ENCODE measurements around the gene DCDC2.
"Not testable (repeated sequence)": the region's sequence is repeated elsewhere in the genome, so short reads cannot be mapped to it uniquely, and the experiment has no call there.

DCDC2 gene

DNA sequence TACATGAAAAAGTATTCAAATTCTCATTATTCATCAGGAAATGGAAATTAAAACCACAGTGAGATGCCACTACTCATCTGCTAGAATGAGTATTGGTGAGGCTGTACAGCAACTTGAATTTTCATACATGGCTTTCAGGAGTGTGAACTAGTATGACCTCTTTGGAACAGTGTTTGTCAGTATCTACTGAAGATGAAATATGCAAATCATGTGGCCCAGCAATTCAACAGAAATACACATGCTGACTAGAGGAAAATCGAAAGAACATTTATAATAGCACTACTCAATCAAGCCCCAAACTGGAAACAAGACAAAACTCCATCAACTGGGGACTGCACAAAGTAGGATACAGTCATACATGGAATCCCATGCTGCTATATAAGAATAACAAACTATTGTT is 102.2 kb downstream of the DCDC2 start:
- DNase-seq, result no peak

DNA sequence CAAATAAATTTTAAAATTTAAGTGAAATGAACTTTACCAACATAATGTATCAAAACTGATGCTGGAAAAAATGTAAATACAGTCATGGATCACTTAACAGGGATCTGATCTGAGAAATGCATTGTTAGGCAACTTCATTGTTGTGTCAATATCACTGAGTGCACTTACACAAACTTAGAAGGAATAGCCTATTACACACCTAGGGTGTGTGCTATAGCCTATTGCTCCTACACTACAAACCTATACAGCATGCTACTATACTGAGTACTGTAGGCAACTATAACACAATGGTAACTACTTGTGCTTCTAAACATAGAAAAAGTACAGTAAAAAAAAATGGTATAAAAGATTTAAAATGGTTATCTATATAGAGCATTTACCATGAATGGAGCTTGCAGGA is 104.5 kb downstream of the DCDC2 start:
- DNase-seq, result no peak

DNA sequence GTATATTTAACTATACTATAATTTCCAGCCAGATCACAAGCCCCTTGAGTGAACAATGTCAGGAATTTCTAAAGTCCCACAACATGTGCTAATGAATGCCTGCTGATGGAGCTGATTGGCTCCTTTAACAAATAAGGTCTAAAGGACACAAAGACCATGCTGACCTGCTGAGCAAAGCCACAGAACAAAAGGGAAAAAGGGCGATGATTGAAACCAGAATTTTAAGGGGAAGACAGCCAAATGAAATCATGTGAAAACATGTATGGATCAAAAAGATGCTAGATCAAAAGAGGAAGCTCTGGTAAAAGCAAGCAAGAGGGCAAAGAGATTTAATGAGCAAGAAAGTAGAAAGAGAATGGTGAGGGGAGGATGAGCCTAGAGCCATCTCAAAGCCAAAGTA is 105.6 kb downstream of the DCDC2 start:
- no peak for DNase-seq

DNA sequence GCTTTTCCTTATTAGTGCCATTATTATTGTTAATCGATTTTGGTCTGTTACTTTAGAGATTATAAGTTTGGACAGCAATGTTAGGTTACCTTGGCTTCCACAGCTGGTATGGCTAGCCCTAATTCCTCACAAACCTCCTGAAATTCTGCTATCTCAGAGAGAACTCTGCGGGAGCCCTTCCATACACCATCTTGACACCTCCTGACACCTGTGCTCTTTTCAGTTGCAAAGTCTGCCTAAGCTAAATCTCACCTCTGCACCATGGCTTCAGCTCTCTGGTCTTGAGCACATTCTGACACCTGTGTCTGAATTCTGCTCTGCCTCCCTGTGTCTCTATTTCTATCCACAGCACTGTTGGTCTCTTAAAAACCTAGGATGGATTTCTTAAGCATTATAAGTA is 106.5 kb downstream of the DCDC2 start:
- DNase-seq, result no peak

DNA sequence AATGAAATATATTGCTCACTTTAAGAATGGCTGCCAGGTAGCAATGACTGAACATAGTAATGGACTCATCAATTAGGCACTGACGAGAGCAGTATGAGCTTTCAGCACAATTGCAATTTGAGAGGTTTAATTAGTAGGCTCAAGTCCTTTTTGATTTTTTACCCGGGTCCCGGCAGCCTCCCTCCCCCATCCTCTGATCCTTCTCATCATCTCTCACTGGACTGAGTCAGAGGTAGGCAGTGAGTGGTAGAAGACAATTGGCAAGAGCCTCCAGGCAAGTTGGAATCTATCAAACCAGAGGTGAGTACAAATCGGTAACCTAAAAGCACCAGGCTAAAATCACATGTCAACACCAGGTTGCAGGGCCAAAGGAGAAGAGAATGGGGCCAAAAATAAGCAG is 107.9 kb downstream of the DCDC2 start:
- DNase-seq, result no peak

DNA sequence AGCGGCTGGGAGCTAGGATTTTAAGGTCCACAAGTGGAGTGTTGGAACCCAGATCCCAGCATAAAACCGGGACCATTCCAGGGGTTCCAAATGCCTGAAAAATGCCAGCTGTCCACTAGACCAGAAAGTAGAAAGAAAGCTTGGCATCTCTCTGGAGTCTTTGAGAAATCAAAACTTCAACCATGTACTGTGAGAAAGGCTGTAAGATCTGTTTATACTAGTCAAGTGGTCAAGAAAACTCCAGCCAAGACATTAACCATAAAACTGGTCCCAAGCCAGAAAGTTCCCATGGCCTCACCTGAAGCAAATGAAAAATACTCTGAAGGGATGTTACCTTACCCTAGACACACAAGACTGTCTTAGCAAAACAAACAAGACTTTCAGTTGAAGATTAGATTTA is 112.6 kb downstream of the DCDC2 start:
- DNase-seq, result no peak

DNA sequence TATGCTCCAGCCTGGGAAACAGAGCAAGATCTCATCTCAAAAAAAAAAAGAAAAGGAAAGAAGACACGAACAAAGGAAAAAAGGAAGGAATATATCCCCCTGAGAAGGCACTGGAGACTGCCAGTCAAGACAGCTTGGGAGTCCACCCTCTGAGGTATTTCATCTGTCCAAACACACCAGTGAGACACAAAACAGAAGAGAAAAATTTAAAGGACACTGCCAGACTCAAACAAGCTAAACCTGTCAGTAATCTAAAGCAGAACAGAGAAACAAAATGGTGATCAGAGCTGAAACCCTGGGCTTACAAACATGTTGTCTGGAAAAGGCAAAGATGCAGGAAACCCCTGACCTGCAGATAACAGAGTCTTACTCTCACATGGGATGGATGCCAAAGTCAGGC is 114.9 kb downstream of the DCDC2 start:
- no peak for DNase-seq

DNA sequence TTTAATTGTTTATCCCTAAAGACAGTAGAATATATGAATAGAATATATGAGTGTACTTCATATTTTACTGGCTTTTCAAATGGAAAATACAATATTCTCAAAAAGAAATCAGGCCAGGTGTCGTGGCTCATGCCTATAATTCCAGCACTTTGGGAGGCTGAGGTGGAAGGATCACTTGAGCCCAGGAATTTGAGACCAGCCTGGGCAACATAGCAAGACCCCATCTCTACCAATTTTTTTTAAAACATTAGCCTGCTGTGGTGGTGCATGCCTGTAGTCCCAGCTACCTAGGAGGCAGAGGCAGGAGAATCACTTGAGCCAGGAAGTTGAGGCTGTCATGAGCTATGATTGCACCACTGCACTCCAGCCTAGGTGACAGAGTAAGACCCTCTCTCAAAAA is 116.1 kb downstream of the DCDC2 start:
- not testable (repeated sequence) for DNase-seq

DNA sequence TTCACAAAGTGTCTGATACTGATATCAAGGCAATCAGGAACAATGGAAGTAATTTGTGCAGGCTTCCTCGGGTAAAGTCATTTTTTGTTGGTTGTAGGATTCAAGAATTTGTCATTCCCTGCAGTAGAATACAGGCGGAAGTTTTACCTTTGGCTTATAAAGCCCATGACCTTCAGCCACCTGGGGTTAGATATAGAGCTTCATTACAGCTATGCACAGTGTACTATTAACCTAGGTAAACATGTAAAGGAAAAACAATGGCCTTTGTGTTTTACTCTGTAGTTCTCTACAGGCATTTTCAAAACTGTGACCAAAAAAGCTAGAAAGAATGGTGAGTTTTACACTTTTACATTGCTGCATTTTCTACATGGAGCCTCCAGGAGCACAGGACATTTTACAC is 116.9 kb downstream of the DCDC2 start:
- DNase-seq, result no peak

DNA sequence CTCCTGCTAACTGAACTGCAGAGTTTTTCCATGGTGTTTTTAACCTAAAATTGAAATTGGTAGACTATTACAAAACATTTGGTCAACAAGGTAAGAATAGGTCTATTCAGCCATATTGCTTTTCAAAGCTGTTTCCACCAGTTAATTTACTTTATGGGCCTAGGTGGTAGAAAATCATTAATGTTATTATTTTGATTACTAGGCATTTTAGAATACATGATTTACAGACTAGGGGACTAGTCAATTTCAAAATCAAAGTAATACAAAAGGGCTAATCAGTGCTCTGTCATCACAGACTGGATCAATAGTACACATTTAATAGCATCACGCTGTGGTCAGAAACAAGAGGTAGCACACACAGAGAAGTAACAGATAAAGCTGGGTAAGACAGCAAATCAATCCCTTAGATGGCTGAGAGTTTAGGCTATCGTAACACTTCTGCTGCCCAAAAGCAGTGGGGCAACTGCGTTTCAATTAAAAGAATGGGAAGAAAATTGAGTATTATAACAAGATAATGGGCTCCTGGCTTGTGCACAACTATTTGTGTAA is 117.4 kb downstream of the DCDC2 start:
- DNase-seq, result no peak

DNA sequence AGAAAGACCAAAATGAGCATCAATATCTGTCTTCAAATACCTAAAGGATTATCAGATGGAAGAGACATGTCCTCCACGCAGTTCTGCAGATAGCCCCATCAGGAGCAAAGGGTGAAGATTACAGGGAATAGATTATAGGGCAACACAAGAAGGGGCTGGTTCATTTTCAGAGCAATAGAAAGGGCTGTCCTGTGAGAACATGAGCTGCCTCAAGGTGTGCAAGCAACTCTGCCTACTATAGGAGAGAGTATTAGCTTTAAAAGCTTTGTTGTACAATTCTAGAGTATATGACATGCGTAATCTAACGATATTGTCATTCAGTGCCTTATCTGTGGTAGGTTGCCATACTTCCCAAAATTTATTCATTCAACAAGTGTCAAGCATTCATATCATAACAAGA is 119.2 kb downstream of the DCDC2 start:
- no peak for DNase-seq

DNA sequence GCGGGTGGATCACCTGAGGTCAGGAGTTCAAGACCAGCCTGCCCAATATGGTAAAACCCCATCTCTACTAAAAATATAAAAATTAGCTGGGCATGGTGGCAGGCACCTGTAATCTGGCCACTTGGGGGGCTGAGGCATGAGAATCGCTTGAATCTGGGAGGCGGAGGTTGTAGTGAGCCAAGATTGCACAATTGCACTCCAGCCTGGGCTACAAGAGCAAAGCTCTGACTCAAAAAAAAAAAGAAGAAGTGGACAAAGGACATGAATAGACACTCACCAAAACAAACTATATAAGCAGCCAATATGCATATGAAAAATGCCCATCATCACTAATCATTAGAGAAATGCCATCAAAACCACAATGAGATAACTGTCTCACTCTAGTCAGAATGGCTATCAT is 121.1 kb downstream of the DCDC2 start:
- DNase-seq, result not testable (repeated sequence)

DNA sequence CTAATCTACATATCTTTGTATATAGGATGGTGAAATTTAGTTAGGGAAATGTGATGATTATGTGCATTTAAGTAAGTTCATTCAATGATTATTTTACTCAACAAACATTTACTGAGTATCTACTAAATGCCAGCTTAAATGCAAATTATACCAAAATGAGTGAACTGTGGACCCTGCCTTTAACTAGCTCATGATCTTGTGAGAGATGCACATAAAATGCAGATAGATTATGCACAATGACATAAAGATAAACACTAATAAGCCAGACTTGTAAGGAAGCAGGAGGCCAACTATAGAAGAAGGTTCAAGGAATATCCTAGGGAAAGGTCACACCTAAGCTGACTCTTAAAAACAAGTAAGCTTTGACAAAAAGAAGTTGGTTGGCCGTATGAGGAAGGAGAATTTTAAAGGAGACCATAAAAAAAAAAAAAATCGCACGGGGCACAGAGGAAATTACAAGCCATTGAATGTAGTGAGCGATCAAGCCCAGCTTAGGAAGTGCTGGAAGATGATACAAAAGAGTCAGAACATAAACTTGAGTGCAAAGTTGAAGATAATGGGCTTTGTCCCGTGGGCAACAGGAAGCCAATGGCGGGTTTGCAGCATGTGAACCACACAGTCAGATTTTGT is 123.9 kb downstream of the DCDC2 start:
- no peak for DNase-seq

DNA sequence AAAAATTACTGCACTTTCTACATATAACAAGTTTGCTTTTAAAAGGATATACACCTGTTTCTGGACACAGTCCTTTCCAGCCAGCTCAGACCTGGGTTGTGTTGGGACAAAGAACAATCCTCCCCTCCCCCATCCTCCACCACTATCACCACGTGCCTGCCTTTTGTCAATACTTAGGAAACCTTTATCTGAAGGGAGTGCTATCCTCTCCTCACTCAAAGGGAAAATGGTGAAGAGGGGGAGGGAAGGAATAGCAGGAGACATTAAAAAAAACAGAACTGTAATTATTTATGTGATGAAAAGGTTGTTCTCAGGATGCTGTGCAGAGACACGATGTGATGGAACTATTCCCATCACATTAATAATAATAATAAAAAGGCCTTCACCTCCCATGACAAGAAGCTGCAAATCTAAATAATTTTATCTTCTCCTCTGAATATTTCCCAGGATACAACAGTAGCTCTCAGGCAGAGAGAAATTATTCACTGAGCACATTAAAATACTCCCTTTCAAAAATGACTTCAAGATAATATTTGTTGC is 126.4 kb downstream of the DCDC2 start:
- DNase-seq, result peak; percentile 31

DNA sequence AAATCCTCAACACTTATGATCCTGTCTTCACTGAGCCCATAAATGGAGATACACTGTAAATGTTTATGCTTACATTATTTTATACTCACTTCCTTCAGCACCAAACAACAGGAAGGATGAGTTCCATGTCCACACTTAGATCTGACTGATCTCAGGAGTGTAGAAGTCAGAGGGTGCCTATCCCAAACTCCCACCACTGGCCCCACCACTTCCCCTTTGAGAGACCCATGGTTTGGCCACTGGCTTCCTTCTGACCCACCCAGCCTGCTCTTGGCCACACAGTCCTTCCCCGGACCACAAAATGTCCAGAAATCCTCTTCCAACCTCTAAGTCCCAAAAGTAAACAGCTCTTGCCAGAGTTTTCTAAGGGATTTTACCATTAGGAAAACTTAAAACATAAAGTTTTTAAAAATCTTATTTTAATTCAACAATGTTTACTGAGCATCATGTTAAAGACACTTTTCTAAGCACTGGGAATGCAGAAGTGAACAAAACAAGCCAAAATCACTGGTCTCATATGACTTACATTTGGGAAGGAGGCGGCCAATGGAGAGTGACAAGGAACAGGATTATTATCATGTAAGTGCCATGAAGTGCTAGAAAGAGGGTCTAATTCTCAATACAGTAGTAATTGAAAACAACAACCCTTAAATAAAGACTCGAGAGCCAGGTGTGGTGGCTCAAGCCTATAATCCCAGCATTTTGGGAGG is 128.0 kb downstream of the DCDC2 start:
- DNase-seq, result no peak

DNA sequence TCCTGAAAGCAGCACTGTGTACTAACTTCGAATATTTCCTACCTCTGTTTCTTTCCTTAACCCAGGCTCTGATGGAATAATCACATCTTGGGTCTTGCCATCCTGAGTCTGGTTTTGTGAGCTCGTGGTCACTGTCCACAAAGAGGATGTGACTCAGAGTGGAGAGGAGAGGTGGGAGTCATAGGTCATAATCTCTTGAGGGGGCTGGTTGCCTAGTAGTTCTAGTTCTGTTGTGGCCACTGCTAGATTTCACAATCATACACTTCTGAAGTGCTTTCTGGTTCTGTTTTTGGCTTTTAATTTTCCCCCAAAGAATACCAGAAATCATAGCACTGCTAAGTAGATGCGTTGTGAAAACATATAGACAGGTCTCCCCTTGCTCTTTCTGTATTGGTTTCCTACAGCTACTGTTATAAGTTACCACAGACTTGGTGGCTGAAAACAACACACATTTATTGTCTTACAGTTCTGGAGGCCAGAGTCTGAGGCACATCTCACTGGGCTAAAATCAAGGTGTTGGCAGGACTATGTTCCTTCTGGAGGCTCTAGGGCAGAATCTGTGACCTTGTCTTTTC is 129.1 kb downstream of the DCDC2 start:
- no peak for DNase-seq

DNA sequence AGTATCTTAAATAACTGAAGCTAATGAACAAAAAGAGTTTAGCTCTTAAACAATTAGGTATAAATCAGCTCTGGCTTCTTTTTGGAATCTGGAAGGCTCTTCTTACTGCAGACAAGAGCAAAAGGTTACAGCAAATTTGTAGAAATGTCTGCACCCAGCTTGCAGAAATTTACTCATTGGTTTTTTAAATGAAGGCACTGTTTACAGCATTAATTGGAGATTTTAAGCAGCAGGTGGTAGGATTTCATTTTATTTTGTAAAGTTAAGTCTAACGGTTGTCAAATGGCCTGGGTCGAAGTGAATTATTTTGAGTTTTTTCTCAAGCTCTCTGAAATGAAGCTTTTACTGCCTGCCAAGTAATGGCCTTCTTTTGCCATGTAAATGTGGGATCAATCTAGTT is 129.7 kb downstream of the DCDC2 start:
- no peak for DNase-seq

DNA sequence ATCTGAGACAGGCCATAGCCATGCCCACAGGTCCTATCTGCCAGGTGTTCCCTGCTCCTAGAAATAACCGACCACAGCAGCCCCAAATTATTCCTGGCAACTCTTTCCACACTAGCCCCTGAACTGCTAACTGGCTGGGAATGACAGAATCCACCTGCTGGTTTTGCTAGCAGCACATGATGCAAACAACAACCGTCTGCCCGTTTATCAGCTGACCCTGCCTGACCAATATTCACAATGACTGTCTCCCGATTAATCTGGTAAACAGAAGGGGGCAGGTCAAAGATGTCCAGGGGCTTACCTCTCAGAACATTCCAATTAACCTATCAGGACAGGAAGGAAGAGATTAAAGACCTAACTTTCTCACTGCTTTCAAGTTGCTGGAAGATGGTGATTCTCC is 130.3 kb downstream of the DCDC2 start:
- DNase-seq, result no peak

DNA sequence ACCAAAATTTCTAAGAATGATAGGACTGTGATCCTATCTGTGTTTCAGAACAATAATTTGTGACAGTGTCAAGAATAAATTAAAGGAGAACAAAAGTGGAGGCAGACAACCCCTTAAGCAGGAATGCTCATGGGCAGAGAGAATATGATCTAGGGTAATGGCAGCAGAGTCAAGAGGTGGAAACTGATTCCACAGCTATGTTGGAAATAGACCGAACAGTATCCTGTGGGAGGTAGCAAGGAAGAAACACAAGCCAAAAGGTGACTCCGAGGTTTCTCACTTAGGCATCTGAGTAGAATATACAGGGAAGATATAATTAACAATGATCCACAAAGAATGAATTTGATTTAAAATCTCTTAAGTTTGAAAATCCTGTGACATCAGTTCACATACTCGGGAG is 131.3 kb downstream of the DCDC2 start:
- no peak for DNase-seq

DNA sequence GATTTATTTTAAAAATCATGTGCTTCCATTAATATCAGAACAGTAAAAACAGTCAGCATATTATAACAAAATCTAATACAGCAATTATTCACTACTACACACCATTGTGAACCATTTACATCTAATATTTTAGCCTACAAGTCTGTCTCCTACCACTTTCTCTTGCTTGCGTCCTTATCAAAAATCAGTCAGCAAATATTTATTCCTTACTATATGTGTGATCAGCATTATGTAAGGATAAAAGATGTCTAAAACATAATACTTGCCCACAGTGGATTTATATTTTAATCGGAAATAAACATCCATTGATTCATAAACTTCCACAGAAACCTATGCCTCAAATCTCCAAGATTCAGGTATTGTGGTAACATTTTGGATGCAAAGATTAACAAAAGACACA is 132.0 kb downstream of the DCDC2 start:
- DNase-seq, result no peak

DNA sequence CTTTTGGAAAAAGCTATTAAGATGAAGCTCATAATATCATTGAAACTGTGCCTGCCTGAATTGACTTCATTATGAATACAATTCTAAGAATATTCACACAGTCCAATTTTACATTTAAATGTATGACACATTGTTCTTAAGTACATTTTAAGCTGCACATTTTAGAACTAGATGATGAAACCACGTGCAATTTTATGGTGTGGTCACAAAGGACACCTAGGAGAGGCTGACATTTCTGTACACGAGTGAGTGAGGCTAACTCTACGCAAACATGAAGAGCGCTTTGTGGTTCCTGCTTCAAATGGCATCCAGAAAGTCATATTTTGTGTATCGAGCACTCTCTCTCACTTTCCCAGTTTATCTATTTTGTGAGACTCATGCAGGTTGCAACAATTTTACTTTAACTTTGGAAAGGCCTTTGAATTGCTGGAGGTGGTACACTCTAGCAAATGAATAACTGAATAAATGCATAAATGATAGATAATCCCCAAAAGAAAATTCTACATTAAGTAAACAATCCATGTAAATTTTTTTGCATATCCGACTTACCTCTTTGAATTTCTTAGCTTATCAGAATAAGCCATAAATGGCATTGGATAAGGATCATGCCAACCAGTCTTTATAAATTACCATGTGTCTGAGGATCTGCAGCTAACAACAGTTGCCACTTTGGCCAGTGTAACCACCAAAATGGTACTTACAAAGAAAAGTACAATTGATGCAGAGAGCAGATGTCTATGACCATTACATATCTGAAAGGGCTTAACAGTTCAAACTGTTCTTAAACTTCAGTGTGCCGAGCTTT is 134.5 kb downstream of the DCDC2 start:
- DNase-seq, result no peak

DNA sequence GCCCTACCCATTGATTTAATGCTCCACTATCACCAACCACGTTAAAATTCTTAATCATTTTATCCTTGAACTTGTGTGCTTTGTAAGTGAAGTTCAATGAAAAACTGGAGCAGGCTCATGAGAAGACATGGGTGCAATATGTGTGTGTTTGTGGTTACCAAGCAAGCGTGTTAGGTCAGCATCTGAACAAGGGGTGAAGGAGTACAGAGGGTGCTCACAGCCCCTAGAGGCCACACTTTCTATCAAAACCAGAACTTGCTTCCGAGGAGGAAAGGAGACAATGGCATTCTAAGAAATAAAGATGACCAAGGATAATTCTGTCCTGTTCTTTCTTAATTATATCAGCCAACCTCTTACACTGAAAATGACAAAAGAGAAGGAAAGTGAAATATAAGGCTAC is 138.2 kb downstream of the DCDC2 start:
- DNase-seq, result no peak

DNA sequence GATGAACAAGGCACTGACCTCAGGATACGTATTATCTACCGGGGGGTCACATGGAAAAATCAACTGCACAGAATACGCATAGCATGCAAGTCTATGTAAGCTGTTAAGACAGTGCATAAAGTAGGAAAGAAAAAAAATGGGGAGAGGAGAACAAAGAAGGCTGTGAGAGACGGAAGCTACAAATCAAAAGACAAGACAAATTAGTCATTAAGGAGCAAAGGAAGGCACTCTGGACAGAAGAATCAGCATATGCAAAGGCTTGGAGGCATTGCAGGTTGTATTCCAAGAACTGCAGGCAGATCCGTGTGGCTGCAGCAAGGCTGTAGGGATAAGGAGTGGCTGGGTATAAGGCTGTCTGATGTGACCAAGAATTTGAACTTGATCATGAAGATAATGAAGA is 142.9 kb downstream of the DCDC2 start:
- DNase-seq, result no peak
